Neural cell (in vitro differentiated cells): ENCODE measurements around the gene TBCK.

Source experiments
- CTCF ChIP-seq: fragments of 450-650 bp; IDR thresholded peaks from 2 replicates; pipeline ENCODE4 v1.5.1; 2014; ENCODE audit warnings: antibody characterized with exemption, mild to moderate bottlenecking, moderate library complexity; ENCODE audit not compliant: poor library complexity, severe bottlenecking
- EP300 ChIP-seq: fragments of 450-650 bp; conservative IDR thresholded peaks from 2 replicates; pipeline ENCODE4 v1.6.1; 2014; ENCODE audit warnings: antibody characterized with exemption, mild to moderate bottlenecking, moderate library complexity; ENCODE audit not compliant: poor library complexity, severe bottlenecking
- EZH2 ChIP-seq: fragments of 200-600, 300-800 bp; shearing (Covaris generic), sonication (generic); IDR thresholded peaks from 2 replicates; pipeline ENCODE4 v1.6.1; 2014; ENCODE audit warnings: antibody characterized with exemption, low read length, borderline replicate concordance, mild to moderate bottlenecking; ENCODE audit not compliant: insufficient read depth, poor library complexity, severe bottlenecking
- MXI1 ChIP-seq: fragments of 450-650 bp; conservative IDR thresholded peaks from 2 replicates; pipeline ENCODE4 v1.6.1; 2014; ENCODE audit warnings: antibody characterized with exemption, mild to moderate bottlenecking; ENCODE audit not compliant: poor library complexity, severe bottlenecking
- POLR2AphosphoS5 ChIP-seq: IDR thresholded peaks from 2 replicates; pipeline ENCODE4 v1.6.1; 2012
- RAD21 ChIP-seq: fragments of 450-650 bp; conservative IDR thresholded peaks from 2 replicates; pipeline ENCODE4 v1.6.1; 2014; ENCODE audit warnings: antibody characterized with exemption, mild to moderate bottlenecking, moderate library complexity
- REST ChIP-seq: IDR thresholded peaks from 2 replicates; pipeline ENCODE4 v1.6.1; 2012; ENCODE audit warnings: borderline replicate concordance
- SMC3 ChIP-seq: fragments of 450-650 bp; conservative IDR thresholded peaks from 2 replicates; pipeline ENCODE4 v1.6.1; 2014; ENCODE audit warnings: antibody characterized with exemption, mild to moderate bottlenecking, moderate library complexity; ENCODE audit not compliant: poor library complexity
- TAF1 ChIP-seq: IDR thresholded peaks from 2 replicates; pipeline ENCODE4 v1.6.1; 2012; ENCODE audit warnings: low read depth

- TF ChIP-seq REST (no peak), MXI1 (no peak), CTCF (no peak), POLR2AphosphoS5 (no peak), EP300 (no peak), EZH2 (no peak), RAD21 (no peak), TAF1 (no peak), SMC3 (no peak)
Measured at GRCh38 chr4:105994061-105994460, 321.9 kb downstream of the TBCK start.
